ENCODE data around the gene DGKQ. TPM values are rescaled to one million over a fixed set of nuclear protein-coding genes. Genes with fewer than 3 reads are reported as not detected.

DGKQ gene
- total RNA-seq, 1 donor from 2014 or later, result 18.0 TPM

DNA sequence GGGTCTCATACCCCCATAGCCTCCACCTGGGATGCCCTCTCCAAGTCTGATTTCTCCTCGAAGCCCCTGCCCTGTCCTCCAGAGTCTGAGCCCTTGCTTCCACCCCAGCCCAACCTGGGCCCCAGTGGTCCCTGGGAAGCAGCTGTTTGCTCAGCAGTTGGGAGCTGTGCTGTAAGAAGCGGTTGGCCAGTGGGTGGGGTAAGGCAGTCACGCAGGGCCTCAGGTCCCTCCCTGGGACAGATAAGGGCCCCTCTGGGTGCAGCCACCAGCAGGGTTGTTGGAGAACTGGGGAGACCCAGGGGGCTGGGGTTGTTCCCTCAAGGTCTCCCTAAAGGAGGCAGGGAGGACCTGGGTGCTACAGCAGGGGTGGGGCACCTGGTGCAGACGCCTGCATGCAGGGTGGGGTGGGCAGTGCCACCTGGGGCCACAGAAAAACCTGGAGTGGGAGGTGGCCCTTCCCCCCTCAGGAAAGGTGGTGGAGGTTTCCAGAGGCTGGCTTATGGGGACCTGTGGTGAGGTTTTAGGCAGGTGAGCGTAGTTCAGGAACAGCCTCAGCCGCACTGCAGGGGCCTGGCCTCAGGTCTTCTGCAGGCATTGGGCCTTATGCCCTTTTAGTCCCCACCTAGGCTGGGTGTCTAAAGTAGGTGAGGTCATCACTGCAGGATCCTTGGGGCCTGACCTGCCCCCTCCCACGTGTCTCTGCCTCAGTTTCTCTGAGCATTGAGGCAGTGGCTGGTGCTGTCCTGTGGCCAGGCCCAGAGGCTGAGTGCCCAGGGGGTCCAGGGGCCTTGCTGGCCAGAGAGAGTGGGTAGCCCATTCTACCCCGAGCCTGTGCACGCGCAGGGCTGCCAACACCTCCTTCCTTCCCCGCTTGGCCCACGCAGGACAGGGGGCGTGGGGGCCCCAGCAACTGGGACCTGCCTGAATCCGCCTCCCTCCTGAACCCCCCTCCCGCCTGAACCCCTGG is 22.9 kb upstream of the DGKQ start:
- intact Hi-C loops (cut with micrococcal nuclease), result no loop called here

DNA sequence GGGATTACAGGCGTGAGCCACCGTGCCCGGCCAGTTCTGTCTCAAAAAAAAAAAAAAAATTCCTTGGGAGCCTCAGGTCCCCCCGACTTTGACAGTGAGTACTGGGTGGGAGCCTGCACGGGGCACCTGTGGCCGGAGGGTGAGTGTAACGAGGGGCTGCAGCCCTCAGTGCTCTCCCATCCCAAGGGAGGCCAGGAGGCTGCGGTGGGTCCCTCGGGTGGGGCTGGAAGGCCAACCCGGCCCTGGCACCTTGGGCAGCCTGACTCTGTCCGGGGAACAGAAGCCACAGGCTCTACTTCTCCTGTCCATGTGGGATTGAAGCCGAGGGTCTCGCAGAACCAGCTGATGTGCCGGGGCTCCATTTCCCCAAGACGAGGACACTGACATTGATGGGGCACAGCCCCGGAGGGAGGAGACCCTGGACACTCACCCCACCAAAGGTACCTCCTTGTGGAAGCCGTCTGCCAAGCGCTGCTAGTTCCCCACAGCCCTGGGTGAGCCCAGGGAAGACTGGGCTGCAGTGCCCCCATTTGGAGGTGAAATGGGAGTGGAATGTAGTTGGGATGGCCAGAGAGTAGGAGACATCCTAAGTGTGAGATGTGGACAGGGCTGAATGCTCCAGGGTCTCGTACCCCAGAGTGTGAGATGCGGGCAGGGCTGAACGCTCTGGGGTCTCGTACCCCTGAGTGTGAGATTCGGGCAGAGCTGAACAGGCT is 22.1 kb upstream of the DGKQ start:
- intact Hi-C loops (cut with micrococcal nuclease), result no loop called here

DNA sequence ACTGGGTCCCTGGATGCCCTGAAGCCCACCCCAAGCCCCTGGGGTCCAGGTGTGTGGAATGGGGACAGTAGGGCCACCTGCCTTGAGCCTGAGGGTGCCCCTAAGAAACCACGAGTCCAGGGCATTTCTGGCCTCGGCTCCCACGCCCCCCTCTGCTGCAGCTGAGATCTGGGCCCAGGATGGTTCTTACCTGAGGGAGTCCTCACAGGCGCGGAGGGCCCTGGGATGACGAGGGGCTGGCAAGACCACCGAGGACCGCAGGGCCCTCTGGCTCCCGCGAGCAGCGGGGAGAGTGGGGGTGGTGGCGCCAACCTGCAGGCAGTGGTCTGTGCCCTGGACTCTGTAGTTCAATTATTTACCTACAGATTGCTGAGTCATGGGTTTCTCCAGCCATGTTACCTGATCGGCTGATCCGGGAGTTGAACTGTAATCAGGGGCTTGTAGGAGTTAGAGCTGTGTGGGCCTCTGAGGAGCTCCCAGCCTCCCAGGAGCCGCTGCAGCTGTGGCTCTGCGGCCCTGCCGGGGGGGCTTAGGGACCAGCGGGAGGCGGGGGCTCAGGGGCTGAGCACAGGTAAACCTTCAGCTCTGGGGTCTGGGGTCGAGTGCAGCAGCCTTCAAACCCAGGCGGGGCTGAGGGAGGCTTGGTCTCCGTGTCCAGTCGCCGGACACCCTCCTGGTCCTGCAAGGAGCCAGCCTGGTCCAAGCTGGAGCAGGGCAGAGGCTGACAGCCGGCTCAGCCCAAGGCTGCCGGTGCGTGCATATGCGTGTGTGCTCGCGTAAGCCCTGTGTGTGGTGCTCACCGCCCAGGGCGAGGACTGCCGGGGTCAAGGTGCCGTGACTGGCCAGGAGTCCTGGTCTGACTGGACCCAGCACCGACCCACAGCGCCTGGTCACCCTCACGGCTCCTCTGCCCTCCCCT is 20.0 kb upstream of the DGKQ start, which contains the start of gene SLC26A1:
Gene SLC26A1 (minus strand): TSS at position 294 of the 919 bp plus-strand sequence. CDS start 1,701 bp downstream, outside the sequence.
- intact Hi-C loops (cut with micrococcal nuclease), result no loop called here

DNA sequence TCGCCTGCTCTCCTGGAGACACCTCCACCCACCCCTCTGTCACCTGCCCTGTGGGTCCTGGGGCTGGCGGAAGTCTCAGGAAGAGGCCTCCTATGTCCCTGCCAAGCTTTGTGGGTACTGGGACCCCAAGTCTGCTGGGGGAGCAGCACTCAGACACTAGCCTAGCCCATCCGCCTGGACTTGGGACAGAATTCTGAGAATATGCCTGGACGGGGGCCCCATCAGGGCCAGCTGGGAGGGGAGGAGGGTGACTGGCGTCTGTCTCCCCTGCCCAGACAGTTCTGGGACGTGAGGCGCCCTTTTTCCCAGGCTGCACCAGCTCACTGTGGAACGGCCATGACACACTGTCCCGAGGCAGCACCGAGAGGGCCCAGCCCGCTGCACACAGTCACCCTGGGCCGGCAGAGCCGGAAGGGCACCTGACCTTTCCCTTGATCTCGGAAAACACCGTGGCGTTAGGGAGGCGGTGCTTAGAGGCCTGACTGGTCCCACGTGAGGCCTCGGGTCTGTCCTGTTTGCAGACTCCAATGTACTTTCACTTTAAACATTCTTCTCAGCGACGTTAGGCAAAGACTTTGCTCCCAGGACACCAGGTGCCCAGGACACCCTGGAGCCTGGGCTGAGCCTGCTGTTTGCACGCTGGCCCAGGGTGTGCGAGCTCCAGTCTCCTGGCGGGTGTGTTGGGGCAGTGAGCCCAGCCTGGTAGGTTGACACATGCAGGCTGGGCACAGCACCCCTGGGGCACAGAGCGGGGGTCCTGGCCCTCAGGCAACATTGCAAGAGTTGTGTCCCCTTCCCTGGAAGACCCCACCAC is 19.1 kb upstream of the DGKQ start:
- intact Hi-C loops (cut with micrococcal nuclease), result no loop called here

DNA sequence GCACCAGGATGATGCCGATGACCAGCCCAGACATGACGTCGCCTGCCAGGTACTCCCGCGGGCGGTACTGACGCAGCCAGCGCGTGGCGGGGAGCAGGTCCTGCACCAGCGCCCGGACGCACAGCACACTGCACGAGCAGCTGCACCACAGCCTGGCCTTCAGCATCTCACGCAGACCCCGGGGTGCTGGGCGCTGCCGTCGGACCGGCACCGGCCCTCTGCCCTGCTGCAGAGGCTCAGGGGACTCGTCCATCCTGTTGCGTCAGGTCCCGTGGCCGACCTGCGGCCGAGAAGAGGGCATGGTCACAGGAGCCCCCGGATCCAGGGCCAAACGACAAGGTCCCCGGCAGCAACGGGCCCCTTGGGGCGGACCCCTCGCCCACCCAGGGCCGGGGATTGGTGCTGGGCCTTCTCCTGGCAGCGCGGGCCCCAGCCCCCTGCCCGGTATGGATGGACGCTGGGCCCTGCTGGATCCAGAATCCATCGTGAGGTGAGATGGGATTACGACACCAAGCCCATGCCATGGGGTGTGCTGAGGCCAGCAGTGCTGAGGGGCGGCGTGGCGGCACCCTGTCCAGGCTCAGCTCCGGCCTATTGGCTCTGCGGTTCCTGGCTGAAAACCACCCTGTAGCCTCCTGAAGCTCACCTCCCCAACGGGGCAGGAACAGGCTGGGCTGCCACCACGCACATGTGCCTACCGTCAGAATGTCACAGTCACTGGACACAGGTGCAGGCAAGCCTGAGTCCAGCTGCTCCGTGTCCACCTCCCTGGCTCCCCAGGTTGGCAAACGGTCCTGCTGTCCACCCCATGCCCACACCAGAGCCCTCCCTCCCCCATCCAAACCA is 18.3 kb upstream of the DGKQ start:
- intact Hi-C loops (cut with micrococcal nuclease), result no loop called here

DNA sequence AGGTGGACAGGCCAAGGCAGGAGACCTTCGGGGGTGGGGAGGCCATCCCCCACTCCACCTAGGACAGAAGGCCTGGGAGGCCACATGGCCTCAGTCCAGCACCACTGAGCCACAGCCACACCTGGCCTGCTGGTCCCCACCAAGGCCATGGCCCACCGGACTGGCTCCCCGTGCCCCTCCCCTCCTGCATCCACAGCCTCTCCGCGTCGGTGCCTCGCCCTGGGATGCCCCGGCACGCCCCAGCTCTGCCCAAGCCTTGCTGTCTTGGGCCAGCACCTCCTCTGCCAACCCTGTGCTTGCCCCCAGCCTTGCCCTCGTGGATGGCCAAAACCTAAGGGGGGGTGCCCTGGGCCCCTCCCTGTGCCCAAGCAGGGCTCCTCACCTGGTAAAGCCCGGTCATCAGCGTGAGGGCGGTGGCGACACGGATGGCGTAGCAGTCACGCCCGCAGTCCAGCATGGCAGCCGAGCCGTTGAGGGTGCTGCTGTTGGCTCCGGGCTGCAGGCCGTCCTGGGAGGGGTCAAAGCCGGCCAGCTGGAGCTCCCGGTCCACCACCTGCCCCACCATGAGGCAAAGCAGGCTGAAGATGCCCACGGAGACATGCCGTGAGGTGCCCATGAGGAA is 17.5 kb upstream of the DGKQ start:
- intact Hi-C loops (cut with micrococcal nuclease), result no loop called here

DNA sequence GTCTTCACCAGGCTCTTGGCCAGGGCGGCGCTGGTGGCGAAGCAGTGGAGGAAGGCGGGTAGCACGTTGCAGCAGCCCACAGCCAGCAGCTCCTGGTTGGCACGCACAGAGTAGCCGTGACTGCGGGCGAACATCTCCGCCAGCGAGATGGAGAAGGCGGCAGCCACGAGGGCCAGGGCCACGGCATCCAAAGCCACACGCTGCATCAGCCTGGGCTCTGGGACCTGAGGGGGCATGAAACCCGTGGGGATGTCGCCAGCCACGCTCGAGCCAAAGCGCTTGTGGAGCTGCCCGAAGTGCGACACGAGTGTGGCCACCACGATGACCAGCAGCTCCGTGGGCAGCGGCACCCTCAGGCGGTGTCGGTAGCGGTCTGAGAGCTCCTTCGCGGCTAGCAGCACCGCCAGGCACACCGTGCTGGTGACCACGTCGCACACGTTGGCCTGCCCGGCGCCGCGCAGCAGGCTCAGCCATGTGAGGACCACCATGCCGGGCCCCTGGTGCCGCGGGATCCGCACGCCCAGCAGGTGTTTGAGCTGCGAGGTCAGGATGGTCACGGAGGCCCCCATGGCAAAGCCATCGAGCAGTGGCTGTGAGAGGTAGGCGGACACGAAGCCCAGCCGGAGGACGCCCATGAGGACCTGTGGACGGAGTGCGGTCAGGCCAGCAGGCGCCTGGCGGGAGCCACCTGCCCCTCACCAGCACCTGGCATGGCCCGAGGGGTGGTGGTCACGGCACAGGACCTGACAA is 16.5 kb upstream of the DGKQ start:
- intact Hi-C loops (cut with micrococcal nuclease), result loop anchor here (10.0 kb wide), 2 partner anchors 515 to 745 kb away; no protein-coding TSS in a partner anchor

DNA sequence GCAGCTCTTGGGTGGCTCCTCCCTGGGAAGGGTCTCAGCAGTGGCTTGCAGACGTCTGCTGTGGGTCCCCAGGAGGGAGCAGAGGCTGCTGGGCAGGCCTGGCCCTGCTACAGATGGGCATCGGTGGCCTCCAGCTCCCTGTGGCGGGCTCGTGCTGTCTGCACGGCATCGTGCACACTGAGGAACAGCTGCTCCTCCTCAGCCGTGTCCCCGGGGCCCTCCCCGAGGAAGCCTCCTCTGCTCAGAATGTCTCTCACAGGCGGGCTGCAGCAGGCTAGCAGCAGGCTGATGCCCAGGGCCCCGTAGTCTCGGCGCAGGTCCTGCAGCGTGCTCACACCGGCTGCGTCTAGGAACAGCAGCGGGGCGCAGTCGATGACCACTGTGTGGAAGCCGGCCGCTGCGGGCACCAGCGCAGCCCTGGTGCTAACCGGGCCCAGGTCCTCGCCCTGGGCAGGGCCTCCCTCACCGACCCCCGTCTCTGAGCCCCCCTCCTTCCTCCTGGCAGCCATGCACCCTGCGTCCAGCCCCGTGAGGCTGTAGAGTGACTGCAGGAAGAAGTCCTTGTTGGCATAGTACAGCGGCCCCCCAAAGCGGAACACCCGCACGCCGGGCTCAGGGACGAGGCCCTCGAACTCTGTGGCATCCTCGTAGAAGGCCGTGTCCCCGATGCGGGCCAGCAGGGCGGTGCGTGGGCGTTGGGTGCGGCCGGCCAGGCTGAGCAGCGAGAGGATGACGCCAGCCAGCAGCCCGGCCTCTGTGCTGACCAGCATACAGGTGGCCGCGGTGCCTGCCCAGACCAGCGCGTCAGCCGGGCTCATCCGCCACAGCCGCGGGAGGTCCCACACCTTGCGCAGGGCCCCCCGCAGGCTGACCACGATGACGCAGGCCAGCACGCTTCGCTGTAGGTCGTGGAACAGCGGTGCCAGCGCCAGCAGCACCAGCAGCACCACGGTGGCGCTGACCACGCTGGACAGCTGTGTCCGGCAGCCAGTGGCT is 15.7 kb upstream of the DGKQ start:
- intact Hi-C loops (cut with micrococcal nuclease), result loop anchor here (10.0 kb wide), 2 partner anchors 514 to 744 kb away; no protein-coding TSS in a partner anchor

DNA sequence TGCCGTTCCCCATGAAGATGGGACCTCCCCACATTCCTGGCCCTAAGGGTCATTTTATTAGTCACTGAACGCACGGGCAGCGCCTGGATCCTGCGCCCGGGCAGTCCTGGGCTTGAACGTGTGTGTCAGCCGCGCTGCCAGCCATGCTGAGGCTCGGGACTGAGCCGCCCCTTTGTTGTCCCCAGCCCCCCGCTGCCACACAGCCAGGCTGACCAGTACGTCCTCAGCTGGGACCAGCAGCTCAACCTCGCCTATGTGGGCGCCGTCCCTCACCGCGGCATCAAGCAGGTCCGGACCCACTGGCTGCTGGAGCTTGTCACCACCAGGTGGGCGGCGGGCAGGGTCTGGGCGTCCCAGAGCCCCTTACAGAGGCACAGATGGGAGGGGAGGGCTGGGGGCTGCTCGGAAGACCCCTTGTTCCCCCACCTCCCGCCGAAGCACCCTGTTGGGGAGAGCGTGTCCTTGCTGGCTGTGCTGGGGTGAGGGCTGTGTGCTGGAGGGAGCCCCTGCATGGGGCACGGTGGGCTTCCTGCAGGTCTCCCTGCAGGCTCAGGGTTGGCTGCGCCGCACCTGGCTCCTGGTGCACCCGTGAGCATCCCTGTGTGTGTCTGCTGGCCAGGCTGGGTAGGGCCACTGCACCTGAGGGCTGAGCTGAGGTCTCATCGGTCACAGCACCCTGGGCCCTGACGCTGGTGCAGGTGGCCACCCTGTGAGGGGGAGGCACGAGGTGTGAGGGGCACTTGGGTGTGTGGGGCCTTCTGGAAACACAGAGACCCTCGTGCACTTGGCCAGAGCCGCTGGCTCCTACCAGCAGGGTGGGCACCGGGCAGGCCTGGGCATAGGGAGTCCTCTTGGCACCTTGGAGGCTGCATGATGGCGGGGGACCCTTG is 14.5 kb upstream of the DGKQ start:
- intact Hi-C loops (cut with micrococcal nuclease), result loop anchor here (1.0 to 10.0 kb wide), 5 partner anchors 56 to 743 kb away; partner anchors contain the start of genes GAK and TMEM175

DNA sequence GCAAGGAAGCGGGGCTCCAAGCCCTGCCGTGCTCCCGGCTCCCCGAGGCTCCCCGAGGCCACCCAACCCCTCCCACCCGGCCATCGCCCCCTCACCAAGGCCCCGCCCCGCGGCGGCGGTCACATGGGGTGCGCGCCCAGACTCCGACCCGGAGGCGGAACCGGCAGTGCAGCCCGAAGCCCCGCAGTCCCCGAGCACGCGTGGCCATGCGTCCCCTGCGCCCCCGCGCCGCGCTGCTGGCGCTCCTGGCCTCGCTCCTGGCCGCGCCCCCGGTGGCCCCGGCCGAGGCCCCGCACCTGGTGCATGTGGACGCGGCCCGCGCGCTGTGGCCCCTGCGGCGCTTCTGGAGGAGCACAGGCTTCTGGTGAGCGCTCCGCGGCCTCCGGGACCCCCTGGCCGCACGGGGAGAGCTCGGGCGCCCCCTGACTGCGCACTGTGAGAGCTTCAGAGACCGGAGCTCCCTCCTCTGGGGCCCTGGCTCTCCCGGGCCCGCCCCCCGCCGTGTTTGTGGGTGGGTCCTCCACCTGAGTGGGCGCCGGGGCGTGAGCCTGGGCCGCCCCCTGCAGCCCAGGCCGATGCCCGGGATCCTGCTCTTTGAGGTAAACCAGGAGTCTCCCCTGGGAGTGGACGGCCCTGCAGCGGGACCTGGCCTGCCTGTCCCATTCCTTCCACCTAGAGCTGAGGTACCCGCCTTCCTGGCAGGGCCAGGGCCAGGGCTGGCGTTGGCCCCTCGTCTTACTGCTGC is 13.7 kb upstream of the DGKQ start, which contains the start of gene IDUA:
Gene IDUA (plus strand): TSS at position 166 of the 745 bp plus-strand sequence. CDS start 41 bp downstream, at position 207.
- intact Hi-C loops (cut with micrococcal nuclease), result loop anchor here (1.0 to 10.0 kb wide), 8 partner anchors 14 to 742 kb away; partner anchors contain the start of genes ATP5ME, DGKQ, GAK and MYL5

DNA sequence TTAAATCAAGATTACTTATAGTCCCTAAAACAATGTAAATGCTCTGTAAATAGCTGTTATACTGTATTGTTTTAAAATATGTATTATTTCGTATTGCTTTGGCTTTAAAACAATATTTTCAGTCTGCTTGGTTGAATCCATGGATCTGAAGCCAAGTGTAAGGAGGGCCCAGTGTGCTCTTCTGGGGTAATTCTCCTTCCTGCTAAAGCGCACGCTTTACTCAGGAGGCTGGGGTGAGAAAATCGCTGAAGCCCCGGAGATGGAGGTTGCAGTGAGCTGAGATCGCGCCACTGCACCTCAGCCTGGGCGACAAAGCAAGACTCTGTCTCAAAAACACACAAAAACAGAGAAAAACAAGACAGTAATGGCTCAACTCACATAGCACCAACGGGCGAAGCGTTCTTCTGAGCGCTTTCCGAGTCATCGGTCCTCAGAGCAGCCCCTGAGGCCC is 13.1 kb upstream of the DGKQ start:
- intact Hi-C loops (cut with micrococcal nuclease), result loop anchor here (1.0 to 10.0 kb wide), 6 partner anchors 13 to 742 kb away; partner anchors contain the start of genes ATP5ME, DGKQ and MYL5

DNA sequence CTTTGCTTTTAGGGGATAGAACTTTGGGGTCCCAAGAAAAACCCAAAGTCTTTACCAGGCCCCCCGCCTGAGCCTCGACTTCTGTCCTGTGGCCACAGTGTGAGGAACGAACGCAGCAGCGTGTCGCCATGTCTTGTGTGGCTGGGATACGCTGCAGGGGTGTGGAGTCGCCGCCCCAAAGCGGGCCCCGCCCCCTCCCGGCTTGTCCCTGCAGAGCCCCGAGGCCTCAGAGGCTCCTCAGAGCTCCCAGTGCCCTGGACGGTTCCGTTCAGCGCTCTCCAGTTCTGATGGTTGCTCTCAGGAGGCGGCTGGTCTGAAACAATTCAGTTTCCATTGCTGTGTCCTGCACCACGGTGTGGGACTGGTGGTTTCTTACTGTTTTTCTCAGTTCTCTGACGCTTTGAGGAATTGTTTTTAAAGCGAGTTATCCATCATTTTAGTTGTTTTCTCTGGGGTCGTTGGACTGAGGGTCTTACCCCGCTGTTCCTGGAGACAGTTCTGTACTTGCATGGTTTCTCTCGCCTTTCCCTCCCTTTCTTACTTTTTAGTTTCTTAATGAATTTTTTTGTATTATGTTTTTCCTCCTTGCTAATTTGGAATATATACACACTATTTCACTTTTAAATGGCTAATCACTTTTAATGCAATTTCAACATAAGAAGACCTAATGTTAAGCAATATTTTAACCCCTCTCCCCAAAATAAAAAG is 11.9 kb upstream of the DGKQ start:
- intact Hi-C loops (cut with micrococcal nuclease), result loop anchor here (1.0 to 10.0 kb wide), 3 partner anchors 25 to 740 kb away; no protein-coding TSS in a partner anchor

DNA sequence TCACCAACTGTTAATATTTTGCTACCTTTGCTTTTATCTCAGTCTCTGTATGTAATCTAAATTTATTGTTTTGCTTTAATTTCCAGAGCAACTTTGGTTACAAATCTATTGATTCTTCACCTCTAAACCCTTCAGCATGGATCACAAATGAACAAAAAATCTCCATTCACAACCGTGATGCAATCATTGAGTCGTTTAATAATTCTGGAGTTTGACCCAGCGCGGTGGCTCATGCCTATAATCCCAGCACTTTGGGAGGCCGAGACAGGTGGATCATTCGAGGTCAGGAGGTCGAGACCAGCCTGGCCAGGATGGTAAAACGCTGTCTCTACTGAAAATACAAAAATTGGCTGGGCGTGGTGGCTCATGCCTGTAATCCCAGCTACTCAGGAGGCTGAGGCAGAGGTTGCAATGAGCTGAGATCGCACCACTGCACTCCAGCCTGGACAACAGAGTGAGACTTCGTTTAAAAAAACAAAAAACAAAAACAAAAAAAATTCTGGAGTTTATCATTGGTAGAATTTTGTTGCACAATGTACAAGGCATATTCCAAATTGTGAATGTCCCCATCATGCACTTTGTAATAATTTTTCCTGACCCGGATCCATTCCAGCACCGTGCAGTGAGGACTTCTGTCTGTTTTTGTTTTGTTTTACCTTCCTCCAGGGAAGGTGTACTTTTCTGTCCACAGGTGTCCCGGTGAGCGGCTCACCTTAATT is 11.1 kb upstream of the DGKQ start:
- intact Hi-C loops (cut with micrococcal nuclease), result loop anchor here (1.0 to 10.0 kb wide), 3 partner anchors 26 to 740 kb away; no protein-coding TSS in a partner anchor
